ENCODE results near the gene RCOR1. TPM values are rescaled to one million over a fixed set of nuclear protein-coding genes. Genes with fewer than 3 reads are reported as not detected.

The RCOR1 gene
- total and polyA plus RNA-seq, 5 donors from 2014 or later = 0.40 to 28.1 (median 0.51) TPM

- no peaks in the 10 kb centered on the region for H3K27me3 ChIP-seq (ENCODE audit: control insufficient read depth, insufficient read depth, low read length)
- H3K9me3 Mint-ChIP-seq = peaks cover 0 to 4% (median 0%) of the 10 kb centered on the region in 7 donors
- H3K9me3 ChIP-seq (ENCODE audit: control insufficient read depth in 2 of 2, low read length in 2 of 2) = no peaks in the 10 kb centered on the region
- no peak overlapping the region for H3K4me3 ChIP-seq (ENCODE audit: low read depth, low read length)
- DNase-seq (no peak), ATAC-seq (ENCODE audit: low read depth in 2 of 2) (no peak)
- H3K27me3 Mint-ChIP-seq = peaks cover 26% of the 10 kb centered on the region
- peaks cover 0 to 4% (median 0%) of the 10 kb centered on the region in 4 donors for H3K4me1 Mint-ChIP-seq
- no peak overlapping the region for H3K27ac Mint-ChIP-seq
- H3K27ac ChIP-seq (ENCODE audit: insufficient read depth, low read length, poor library complexity, severe bottlenecking) = no peak overlapping the region
- peaks cover 4% of the 10 kb centered on the region for H3K4me1 ChIP-seq (ENCODE audit: control insufficient read depth, insufficient read depth, low read length, poor library complexity, severe bottlenecking)
- no peaks in the 10 kb centered on the region for H3K36me3 Mint-ChIP-seq
- no peaks in the 10 kb centered on the region for H3K36me3 ChIP-seq (ENCODE audit: control insufficient read depth, insufficient read depth, low read length)
- peak overlapping the region in 1 of 4 donors; percentile 59 for H3K4me3 Mint-ChIP-seq
These were observed 40.3 kb upstream of the RCOR1 start for GRCh38 chr14:102551995-102552705.

GRCh38 chr14:102554821-102555819 is 37.3 kb upstream of the RCOR1 start:
- peaks cover 3% of the 10 kb centered on the region for H3K27me3 Mint-ChIP-seq
- peak overlapping the region; percentile 48 for H3K4me3 ChIP-seq (ENCODE audit: low read depth, low read length)
- H3K36me3 Mint-ChIP-seq = no peaks in the 10 kb centered on the region
- H3K27ac Mint-ChIP-seq = peak overlapping the region; percentile 74 to 90 (median 79)
- H3K27ac ChIP-seq (ENCODE audit: insufficient read depth, low read length, poor library complexity, severe bottlenecking) = peak overlapping the region; percentile 70
- H3K9me3 ChIP-seq (ENCODE audit: control insufficient read depth in 2 of 2, low read length in 2 of 2) = no peaks in the 10 kb centered on the region
- H3K4me1 Mint-ChIP-seq = peaks cover 0 to 4% (median 0%) of the 10 kb centered on the region in 4 donors
- peaks cover 4% of the 10 kb centered on the region for H3K4me1 ChIP-seq (ENCODE audit: control insufficient read depth, insufficient read depth, low read length, poor library complexity, severe bottlenecking)
- ATAC-seq (ENCODE audit: low read depth in 2 of 2) = peak; percentile 80 to 88
- H3K27me3 ChIP-seq (ENCODE audit: control insufficient read depth, insufficient read depth, low read length) = no peaks in the 10 kb centered on the region
- peaks cover 0 to 1% (median 0%) of the 10 kb centered on the region in 7 donors for H3K9me3 Mint-ChIP-seq
- no peaks in the 10 kb centered on the region for H3K36me3 ChIP-seq (ENCODE audit: control insufficient read depth, insufficient read depth, low read length)
- peak overlapping the region; percentile 66 to 91 (median 83) for H3K4me3 Mint-ChIP-seq
- DNase-seq = peak; percentile 45 to 71 (median 67)

DNA sequence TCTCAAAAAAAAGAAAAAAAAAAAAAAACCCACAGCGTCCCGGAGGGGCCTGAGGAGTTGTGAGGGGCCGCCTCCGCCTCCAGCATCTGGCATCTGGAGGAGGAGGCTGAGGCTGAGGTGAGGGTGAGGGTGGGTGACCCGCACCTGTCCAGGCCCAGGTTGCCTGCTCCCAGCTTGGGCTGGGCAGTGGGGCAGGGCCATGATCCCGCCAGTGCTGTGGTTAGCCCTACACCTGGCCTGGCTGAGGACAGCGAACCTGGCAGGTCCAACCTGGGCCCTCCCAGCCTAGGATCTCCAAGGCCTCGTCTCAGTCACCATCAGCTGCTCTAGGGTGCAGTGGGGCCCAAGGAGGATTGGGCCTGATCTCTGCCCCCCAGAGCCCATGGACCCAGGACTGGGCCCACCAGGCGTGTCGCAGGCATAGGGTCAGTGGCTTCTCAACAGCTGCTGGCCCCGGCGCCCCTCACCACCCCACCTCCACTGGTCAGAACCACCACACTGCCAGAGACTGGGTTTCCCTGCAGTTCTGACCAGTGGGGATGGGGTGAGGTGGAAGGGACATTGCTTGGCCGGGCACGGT is 36.3 kb upstream of the RCOR1 start:
- peak overlapping the region in 3 of 4 donors; percentile 38 to 66 (median 60) for H3K4me3 Mint-ChIP-seq
- H3K36me3 ChIP-seq (ENCODE audit: control insufficient read depth, insufficient read depth, low read length) = no peaks in the 10 kb centered on the region
- ATAC-seq (ENCODE audit: low read depth in 2 of 2) = no peak
- no peak overlapping the region for H3K27ac ChIP-seq (ENCODE audit: insufficient read depth, low read length, poor library complexity, severe bottlenecking)
- no peaks in the 10 kb centered on the region for H3K27me3 Mint-ChIP-seq
- no peaks in the 10 kb centered on the region for H3K36me3 Mint-ChIP-seq
- H3K4me1 Mint-ChIP-seq = peaks cover 0 to 4% (median 0%) of the 10 kb centered on the region in 4 donors
- H3K27ac Mint-ChIP-seq = peak overlapping the region in 1 of 3 donors; percentile 74
- H3K4me3 ChIP-seq (ENCODE audit: low read depth, low read length) = no peak overlapping the region
- no peak for DNase-seq
- H3K4me1 ChIP-seq (ENCODE audit: control insufficient read depth, insufficient read depth, low read length, poor library complexity, severe bottlenecking) = peaks cover 4% of the 10 kb centered on the region
- H3K9me3 Mint-ChIP-seq = peaks cover 0 to 1% (median 0%) of the 10 kb centered on the region in 7 donors
- no peaks in the 10 kb centered on the region for H3K27me3 ChIP-seq (ENCODE audit: control insufficient read depth, insufficient read depth, low read length)
- H3K9me3 ChIP-seq (ENCODE audit: control insufficient read depth in 2 of 2, low read length in 2 of 2) = no peaks in the 10 kb centered on the region

DNA sequence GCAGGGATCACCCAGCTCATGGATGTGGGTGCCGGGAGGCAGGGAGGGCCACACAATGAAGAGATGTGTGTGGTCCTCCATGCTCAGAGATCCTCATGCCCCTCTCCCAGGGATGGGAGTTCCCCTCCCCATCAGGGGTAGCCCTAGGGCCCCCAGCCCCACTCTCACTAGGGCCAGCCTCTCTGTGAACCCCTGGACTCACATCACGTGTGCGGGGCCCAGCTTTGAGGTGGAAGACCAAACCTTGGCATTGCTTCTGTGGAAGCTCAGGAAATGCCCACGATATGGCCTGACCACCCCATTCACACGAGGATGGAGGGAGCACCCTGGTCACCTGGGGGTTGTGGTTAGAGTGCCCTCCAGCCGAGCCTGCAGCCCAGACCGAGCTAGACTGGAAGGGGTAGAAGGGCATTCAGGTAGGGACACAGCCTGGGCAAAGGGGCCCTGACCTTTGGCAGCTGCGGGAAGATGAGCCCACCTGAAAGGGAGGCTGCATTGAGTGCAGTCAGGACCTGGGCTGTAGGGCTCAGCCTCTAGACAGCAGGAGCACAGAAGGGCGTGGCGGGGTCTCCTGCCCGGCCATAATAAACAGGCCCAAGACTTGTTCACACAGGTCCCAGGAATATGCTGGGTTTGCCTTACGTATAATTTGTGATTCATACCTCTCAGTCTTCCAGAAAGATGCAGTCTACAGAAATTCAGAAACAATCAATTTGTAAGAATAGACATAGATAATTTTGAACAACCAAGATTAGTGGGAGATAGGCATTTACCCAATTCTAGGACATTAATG is 34.8 kb upstream of the RCOR1 start:
- H3K27me3 Mint-ChIP-seq = no peaks in the 10 kb centered on the region
- DNase-seq (no peak), ATAC-seq (ENCODE audit: low read depth in 2 of 2) (no peak)
- no peaks in the 10 kb centered on the region for H3K9me3 Mint-ChIP-seq
- Histone ChIP-seq H3K9me3 (ENCODE audit: control insufficient read depth in 2 of 2, low read length in 2 of 2) (no peaks in the 10 kb centered on the region), H3K4me3 (ENCODE audit: low read depth, low read length) (no peak overlapping the region), H3K27me3 (ENCODE audit: control insufficient read depth, insufficient read depth, low read length) (no peaks in the 10 kb centered on the region), H3K4me1 (ENCODE audit: control insufficient read depth, insufficient read depth, low read length, poor library complexity, severe bottlenecking) (peaks cover 4% of the 10 kb centered on the region), H3K27ac (ENCODE audit: insufficient read depth, low read length, poor library complexity, severe bottlenecking) (no peak overlapping the region), H3K36me3 (ENCODE audit: control insufficient read depth, insufficient read depth, low read length) (no peaks in the 10 kb centered on the region)
- peak overlapping the region; percentile 4 to 78 (median 56) for H3K4me3 Mint-ChIP-seq
- peaks cover 0 to 4% (median 0%) of the 10 kb centered on the region in 4 donors for H3K4me1 Mint-ChIP-seq
- no peaks in the 10 kb centered on the region for H3K36me3 Mint-ChIP-seq
- no peak overlapping the region for H3K27ac Mint-ChIP-seq

DNA sequence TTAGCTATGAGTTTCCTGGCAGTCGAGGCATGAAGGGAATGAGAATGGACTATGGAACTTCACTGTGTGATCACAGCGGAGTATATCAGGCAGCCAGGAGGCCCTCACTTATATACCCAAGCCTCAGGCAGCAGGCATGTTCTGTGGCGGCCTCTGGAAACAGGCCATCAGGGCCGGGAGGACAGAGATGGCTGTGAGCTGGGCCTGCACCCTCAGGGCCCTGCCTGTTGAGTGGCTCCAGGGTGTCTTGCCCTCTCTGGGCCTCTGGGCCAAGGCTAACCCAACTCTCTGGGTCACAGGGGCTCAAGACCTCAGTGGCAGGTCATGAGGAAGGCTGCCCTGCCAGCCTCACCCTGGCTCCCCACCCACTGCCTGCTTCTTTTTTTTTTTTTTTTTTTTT is 33.9 kb upstream of the RCOR1 start:
- no peaks in the 10 kb centered on the region for H3K27me3 ChIP-seq (ENCODE audit: control insufficient read depth, insufficient read depth, low read length)

DNA sequence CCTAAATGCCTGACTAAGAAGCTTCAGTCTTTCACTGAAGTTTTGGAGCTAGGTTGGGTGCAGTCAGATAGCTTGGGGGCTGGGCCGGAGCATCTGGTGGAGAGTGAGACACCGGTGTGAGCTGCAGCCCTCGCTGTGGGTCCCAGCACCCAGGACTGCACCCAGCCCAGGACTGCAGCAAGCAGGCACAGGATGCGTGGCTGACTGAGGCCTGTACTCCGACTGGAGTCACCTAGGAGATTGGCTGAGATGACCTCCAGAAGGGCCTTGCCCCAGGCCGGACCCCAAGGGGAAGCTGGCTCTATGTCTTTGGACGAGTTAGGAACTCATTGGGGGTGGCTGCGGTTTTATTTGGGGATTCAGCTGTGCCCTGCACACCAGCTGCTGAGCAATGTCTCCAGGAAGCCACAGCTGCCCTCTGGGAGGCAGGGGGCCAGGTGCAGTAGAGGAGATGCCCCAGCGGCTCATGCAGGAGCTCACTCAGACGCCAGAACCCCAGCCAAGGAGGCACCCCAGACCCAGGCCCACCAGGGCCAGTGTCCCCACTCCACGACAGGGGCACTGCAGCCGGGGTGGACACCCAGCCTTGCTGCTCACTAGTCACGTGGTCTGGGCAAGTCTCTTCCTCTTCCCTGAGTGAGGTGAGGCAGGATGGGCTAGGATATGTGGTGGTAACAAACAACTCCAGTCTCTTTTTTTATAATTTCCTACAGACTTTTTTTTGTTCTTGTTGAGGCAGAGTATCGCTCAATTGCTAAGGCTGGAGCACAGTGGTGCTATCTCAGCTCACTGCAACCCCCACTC is 31.8 kb upstream of the RCOR1 start:
- DNase-seq (no peak), ATAC-seq (ENCODE audit: low read depth in 2 of 2) (no peak)
- H3K4me1 Mint-ChIP-seq = peaks cover 0 to 5% (median 2%) of the 10 kb centered on the region in 4 donors
- Histone ChIP-seq H3K4me3 (ENCODE audit: low read depth, low read length) (no peak overlapping the region), H3K27ac (ENCODE audit: insufficient read depth, low read length, poor library complexity, severe bottlenecking) (no peak overlapping the region), H3K4me1 (ENCODE audit: control insufficient read depth, insufficient read depth, low read length, poor library complexity, severe bottlenecking) (no peaks in the 10 kb centered on the region), H3K36me3 (ENCODE audit: control insufficient read depth, insufficient read depth, low read length) (no peaks in the 10 kb centered on the region), H3K9me3 (ENCODE audit: control insufficient read depth in 2 of 2, low read length in 2 of 2) (no peaks in the 10 kb centered on the region), H3K27me3 (ENCODE audit: control insufficient read depth, insufficient read depth, low read length) (no peaks in the 10 kb centered on the region)
- H3K27ac Mint-ChIP-seq = no peak overlapping the region
- no peaks in the 10 kb centered on the region for H3K9me3 Mint-ChIP-seq
- H3K27me3 Mint-ChIP-seq = peaks cover 4% of the 10 kb centered on the region
- H3K4me3 Mint-ChIP-seq = peak overlapping the region in 1 of 4 donors; percentile 31
- no peaks in the 10 kb centered on the region for H3K36me3 Mint-ChIP-seq

More for the DNA sequence above, 33.9 kb upstream of the RCOR1 start:
- H3K27ac Mint-ChIP-seq = peak overlapping the region in 1 of 3 donors; percentile 14
- H3K4me3 ChIP-seq (ENCODE audit: low read depth, low read length) = no peak overlapping the region
- no peak for DNase-seq
- no peaks in the 10 kb centered on the region for H3K36me3 Mint-ChIP-seq
- H3K4me1 ChIP-seq (ENCODE audit: control insufficient read depth, insufficient read depth, low read length, poor library complexity, severe bottlenecking) = peaks cover 4% of the 10 kb centered on the region
- ATAC-seq (ENCODE audit: low read depth in 2 of 2) = no peak
- H3K36me3 ChIP-seq (ENCODE audit: control insufficient read depth, insufficient read depth, low read length) = no peaks in the 10 kb centered on the region
- no peaks in the 10 kb centered on the region for H3K9me3 ChIP-seq (ENCODE audit: control insufficient read depth in 2 of 2, low read length in 2 of 2)
- no peak overlapping the region for H3K27ac ChIP-seq (ENCODE audit: insufficient read depth, low read length, poor library complexity, severe bottlenecking)
- H3K9me3 Mint-ChIP-seq = no peaks in the 10 kb centered on the region
- H3K4me3 Mint-ChIP-seq = peak overlapping the region in 1 of 4 donors; percentile 14
- peaks cover 0 to 4% (median 0%) of the 10 kb centered on the region in 4 donors for H3K4me1 Mint-ChIP-seq
- no peaks in the 10 kb centered on the region for H3K27me3 Mint-ChIP-seq
